HG02623 (cell line): ENCODE data around the gene POU6F1.
A peak's percentile ranks its signal among the peaks of the same experiment; 100 is the strongest.

Experiments
- ATAC-seq: cut with Tn5 transposase; IDR thresholded peaks from one replicate; pipeline ENCODE4 v1.9.1; 2021; ENCODE audit warnings: moderate library complexity; ENCODE audit not compliant: unreplicated experiment

POU6F1 gene

DNA sequence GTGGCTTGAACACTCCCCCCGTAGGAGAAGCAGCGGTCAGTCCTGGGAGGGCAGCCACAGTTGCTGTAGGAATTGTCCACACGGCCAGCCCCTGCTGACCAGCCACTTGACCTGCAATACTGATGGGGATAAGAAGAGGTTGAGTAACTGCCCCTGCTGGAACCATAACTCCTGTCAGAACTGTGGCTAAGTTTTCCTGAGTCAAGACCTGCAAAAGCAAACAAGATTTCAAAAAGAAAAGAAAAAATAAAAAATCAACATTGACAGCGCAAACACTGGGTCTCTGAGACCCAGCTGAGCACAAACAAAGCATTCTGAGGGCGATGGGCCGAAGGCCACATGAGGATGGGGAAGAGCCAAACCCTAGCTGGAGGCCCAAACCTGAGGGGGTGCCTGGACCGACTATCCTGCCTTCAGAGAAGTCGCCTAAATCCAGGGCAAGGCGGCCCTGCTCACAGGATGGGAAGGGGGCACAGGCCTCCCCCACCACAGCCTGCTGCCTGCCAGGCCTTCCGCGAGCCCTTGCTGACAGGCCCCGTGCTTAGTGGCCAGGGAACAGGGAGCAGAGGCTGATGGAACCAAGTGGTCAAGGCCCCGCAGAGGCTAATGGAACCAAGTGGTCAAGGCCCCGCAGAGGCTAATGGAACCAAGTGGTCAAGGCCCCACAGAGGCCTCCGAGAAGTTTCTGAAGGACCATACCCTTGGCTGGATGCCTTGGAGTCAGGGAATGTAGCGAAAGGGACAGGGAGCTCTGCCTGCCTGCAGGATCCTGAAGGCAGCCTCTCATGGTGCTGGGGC lies 19.1 kb downstream of the POU6F1 start:
- no peak for ATAC-seq

DNA sequence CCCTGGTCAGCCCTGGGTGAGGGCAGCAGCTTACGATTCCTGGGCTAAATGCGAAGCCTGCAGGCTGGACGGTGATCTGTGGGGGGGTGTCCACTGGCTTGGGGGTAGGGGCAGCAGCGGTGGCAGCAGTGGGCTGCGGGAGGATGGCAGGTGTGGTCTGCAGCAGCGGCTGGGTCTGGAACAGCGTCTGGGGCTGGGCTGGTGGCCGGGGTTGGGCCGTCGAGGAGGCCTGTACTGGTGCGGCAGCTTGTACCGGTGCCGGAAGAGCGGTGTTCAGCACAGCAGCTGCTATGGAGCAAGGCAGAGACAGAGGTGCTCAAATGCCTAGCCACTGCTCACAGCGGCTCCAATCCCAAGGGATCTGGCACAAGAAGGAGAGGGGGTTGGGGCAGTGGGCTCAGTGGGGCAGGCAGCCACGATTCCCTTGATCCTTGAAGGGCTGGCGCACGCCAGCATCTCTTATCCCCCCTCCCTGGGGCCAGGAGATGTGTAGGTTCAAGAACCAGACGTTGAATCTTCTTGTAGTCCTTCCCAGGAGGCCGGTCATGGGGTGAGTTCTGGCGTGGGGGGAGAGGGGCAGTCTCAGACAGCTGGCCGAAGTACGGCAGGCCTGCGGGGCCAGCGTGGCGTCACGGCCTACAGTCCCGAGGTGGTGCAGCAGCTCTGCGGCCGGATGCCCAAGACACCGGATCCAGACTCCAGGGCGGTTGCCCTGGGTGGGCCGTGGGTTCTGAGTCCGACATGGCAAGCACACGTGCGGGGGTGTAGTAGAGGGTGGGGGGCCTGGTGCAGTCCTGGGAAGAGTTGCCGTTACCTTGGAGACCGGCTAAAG lies 19.9 kb downstream of the POU6F1 start:
- ATAC-seq = no peak

DNA sequence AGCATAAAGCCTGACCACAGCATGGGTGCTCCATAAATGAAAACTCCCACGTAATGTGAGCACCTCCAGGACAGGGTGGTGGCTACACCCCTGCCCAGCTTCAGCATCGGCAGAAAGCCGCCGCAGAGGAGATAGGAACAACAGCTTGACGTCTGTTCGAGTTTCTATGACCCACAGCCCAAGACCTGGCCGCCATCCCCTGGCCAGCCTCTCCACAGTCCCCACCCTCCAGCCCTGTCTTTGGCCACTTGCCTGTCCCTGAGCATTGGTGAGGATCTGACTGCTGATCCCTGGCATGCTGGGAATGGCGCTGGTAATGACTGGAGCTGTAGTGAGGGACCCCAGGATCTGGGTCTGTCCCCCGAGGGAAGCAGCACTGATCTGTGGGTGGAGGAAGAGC lies 21.3 kb downstream of the POU6F1 start:
- no peak for ATAC-seq

DNA sequence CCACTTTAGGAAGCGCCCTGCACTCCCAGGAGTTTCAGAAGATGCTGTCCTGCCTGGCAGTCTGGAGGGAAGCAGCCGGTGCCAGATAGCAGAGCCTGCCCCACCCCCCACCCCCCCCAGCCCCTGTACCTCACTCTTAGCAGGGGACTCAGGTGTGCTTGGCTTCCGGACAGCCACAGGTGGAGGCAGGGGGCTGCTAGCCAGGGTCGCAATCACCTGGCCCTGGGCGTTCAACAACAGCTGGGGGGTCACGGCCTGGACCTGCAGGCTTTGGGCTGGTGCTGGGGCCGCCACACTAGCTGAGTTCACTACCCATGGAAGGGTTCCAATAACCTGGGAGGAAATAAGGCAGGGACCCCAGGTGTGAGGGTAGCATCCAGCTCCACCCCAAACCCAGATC lies 22.0 kb downstream of the POU6F1 start:
- ATAC-seq = no peak

DNA sequence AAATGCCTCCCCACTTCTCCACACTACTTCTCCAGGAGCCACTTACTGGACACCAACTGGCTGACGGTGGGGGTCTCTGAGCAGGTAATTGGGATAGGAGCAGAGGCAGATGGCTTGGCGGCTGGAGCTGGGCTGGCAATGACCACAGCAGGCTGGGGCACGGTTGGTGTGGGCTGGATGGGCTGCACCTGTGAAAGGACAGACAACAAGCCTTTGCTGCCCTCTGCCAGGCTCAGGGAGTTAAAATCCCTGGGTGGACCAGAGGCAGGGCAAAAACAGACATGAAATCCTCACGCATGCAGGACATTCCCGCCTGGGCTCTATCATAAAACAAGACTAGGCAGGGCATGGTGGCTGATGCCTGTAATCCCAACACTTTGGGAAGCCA lies 25.6 kb downstream of the POU6F1 start:
- no peak for ATAC-seq

DNA sequence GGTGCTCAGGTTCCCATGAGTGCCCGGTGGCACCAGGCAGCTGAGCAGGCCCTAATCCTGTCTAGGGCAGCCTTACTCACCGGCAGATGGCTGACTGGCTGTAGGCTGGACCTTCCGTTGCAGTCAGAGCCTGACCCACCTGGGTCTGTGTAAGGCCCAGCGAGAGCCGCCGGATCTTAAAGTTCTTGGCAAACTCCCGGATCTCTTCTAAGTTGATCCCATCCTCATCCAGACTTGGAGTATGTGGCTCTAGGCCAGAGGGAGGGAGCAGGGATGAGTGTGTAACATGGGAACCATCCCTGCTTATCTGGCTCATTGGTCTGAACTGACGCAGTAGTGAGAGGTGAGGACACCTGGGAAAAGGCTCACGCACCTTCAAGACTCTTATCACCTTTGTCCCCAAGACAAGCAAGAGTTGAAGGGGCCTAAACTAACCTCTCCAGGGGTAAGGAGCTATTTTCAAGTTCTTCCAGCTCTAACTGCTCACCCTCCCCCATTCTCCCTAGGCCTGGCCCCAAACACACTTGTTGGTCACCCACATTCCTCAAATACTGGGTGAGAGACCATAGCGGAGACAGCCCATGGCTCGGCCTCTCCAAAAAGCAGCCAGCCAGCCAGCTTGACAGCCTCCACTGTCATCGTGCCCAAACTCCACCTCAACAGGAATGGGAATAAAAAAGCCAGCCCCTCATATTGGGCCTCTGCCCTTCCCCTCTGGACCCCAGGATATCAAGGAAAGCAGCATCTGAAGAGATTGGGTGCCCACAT lies 26.2 kb downstream of the POU6F1 start:
- ATAC-seq = no peak

DNA sequence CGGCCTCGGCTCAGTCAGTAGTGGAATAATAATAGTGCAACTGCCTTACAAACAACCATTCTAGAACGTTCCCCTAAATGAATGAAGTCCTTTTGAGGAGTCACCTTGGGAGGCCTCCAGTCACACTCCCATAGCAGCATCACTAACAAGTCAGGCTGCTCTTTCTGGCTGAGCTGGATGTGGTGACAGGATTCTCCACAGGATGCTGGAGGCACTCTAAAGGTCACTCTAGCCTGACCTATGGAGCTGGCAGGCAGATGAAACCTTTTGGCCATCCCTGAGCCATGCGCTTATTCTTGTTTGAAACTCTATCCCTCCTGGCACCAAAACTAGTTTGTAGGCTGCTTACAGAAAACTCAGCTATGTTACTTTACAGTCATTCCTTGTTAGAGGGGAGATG lies 27.0 kb downstream of the POU6F1 start:
- no peak for ATAC-seq

DNA sequence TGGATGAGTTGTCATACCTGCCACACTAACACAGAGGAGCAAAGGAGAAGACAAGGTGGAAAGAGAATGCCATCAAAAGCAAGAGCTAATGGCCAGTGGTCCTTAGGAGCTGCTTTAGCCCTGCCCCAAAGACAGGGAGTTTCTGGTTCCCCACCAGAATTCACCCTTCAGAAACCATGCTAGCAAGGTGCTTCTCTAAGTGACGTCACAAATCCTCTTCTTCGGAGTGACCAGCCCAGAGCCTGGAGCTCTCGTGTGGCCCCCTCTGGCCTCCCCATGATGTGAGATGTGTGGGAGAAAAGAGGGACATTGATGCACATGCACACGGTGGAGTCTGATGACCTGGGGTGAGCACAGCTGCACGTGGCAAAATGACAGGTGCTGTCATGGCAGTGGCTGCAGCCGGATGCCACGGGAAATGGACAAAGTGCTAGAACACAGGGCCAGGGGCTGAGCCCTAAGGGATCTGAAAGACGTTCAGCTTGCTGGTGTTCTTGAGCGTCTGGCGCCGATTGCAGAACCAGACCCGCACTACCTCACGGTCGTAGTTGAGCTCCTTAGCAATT lies 28.0 kb downstream of the POU6F1 start:
- ATAC-seq = no peak

DNA sequence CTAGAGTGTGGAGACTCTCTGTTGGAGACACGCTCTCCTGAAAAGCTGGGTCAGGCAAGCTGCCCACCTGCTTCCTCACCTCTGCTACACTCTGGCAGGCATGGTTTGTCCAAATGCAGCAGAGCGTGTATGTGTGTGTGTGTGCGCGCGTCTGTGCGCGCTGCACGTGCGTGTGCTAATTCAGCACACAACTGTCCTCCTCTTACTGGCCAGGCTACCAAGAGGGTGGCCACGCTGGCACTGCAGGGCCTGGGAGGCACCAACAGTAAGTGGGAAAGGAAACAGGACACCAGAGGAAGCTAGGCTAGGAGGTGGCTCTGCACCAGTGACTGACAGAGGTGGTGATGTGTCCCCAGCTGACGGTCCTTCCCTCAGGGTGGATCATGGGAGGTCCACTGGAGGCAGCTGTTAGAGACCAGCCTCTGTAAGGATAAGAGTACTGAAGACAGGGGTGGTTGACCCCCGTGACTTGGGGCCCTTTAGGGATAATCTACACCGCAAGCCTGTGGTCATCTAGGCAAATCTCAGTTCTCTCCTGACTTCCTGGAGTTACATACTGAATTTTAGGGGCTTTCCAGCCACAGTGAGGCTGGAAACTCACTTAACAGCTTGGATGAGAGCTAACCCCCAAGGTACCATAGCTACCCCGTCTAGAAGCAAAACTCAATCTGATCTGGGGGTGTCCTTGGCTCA lies 29.4 kb downstream of the POU6F1 start:
- ATAC-seq = peak; percentile 62

DNA sequence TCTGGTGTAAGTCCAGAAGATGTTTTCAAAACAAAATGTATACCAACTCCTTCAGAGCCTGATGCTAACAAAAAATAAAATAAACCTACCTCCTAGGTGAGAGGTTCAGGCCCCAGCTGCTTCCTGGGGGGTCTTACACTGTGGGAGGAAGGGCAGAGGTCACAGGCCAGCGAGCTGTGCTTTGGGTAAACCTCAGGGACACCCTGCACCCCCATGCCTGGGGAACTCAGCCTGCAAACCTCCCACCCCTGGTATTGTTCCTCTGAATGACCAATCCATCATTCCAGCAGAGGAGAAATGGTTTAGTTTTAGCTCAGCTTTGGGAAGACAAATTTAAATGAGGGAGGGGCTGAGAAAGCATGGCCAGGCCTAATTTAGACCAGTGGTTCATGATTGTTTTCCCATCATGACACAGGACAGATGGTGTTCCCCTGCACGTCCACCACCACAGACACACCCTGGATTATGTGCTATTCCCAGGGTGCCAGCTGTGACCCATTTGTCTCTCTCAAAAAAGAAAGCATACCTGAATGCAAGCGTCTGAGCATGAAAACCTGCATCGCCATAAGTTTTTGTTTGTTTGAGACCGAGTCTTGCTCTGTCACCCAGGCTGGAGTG lies 30.4 kb downstream of the POU6F1 start:
- ATAC-seq = no peak

DNA sequence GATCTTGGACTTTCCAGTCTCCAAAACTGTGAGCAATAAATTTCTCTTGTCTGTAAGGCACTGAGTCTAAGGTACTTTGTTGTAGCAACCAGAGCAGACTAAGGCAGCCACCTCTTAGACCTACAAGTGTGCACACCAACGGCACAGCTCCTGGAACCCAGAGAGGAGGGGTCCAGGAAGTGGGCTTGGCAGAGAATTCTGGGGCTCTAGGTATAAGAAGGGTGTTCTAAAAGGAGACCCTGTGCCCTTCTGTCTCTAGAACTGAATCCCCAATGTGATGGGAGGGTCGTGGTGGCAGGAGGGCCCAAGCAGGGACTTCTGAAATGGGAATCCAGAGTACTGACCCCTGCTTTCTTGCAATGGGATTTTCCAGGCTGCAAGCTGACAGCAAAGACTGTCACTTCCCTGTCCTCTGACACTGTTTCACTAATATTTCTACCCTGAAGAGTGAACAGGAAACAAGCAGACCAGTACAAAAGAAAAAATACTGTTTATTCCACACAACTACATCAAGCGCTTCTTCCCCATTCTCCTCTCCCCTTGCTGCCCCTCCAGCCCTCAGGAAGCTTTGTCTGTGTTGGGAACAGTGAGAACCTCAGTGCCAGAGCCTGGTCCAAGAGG lies 31.3 kb downstream of the POU6F1 start:
- ATAC-seq = no peak

DNA sequence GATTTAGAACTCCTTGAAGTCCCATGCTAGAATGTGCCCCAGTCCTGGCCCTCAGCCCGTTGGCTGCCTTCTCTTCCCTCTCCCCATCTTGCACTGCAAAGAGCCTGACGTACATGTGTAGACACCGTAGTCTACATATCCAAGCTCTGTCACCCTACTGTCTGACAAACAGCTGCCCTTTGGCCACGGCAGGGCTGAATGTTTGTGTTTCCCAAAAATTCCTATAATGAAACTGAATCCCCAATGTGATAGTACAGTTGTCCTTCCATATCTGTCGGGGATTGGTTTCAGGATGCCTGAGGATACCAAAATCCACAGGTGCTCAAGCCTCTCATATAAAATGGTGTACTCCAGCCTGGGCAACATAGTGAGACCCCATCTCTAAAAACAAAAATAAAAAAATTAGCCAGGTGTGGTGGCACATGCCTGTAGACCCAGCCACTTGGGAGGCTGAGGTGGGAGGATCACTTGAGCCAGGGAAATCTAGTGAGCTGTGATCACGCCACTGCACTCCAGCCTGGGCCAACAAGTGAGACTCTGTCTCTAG lies 32.6 kb downstream of the POU6F1 start:
- ATAC-seq = no peak

DNA sequence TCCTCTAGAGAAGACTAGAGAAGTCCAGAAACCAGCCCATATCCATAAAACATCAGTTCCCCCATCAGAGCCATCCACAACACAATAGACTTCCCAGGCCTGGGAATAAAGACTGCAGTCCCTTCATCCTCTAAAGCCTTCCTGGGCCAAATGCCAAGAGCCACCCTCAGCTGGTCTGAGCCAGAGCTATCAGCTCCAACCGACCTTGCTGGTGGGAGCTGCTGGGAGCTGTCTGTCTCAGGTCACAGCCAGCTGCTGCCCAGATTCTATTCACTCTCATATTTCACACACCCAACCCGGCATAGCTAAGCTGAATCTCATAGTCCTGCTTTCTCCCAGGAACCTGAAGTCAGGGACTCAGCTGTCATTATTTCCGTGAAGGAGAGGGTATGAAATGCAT lies 34.0 kb downstream of the POU6F1 start:
- ATAC-seq = no peak

DNA sequence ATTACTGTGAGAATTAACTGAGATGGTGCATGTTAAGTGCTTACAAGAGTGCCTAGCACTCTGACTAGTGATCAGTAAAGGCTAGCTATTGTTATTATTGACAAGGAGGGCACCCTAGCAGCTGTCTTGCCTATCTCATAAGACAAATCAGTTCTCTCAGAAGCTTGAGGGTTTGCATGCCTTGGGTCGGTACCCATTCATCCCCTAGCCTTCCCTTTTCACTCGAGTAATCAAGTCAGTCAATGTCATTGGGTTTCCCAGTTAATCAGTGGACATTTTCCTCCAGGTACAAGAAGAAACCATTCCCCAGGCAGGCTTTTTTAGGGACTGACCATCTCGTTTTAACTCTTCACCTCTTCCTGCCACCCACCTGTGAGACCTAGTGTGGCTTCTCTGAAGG lies 34.5 kb downstream of the POU6F1 start:
- no peak for ATAC-seq

DNA sequence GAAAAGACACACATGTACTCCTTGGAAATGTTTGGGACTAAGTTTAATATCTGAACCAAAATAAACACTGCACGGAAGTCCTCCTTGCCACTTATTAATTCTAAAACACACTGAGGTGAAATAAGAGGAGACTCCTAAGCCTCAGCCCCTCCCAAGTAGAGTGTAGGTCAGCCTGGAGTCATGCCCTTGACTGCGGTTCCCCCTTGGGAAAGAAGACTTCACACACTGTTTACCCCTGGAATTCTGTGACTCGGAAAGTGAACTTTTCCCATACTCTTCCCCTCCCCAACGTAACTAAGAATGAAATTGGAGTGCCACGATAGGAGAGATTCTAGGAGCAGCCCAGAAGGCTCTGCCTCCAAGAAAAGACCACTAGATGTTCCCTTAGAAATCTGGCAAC lies 36.3 kb downstream of the POU6F1 start:
- no peak for ATAC-seq

DNA sequence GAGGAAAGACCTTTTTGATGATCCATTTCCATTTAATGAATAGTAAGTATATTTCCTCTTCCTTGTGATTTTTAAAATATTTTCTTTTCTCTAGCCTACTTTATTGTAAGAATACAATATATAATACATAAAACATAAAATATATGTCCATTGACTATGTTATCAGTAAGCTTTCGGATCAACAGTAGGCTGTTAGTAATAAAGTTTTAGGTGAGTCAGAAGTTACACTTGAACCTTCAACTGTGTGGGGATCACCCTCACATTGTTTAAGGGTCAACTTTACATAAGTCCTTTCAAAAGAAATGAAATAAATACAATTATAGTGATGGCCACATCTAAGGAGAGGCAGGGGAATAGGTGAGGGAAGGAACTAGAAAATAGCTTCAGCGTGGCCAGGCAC lies 40.0 kb downstream of the POU6F1 start:
- ATAC-seq = no peak

DNA sequence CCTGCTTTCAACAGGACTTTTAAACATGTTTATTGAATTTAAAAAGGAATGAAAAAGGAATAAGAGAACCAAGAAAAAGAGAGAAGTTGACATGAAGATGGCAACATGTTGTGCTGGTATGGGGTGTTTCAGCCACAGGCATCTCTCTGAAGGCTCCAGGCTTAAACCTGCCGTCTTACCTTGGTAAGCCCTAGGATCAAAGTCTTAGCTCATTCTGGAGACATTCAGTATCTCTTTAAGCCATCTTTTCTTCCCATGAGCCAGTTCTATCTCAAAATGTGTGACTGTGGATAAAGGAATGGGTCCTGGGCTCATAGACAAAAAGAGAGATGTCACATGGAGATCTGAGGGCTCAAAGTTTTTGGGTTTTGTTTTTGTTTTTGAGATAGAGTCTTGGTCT lies 43.4 kb downstream of the POU6F1 start:
- ATAC-seq = no peak

DNA sequence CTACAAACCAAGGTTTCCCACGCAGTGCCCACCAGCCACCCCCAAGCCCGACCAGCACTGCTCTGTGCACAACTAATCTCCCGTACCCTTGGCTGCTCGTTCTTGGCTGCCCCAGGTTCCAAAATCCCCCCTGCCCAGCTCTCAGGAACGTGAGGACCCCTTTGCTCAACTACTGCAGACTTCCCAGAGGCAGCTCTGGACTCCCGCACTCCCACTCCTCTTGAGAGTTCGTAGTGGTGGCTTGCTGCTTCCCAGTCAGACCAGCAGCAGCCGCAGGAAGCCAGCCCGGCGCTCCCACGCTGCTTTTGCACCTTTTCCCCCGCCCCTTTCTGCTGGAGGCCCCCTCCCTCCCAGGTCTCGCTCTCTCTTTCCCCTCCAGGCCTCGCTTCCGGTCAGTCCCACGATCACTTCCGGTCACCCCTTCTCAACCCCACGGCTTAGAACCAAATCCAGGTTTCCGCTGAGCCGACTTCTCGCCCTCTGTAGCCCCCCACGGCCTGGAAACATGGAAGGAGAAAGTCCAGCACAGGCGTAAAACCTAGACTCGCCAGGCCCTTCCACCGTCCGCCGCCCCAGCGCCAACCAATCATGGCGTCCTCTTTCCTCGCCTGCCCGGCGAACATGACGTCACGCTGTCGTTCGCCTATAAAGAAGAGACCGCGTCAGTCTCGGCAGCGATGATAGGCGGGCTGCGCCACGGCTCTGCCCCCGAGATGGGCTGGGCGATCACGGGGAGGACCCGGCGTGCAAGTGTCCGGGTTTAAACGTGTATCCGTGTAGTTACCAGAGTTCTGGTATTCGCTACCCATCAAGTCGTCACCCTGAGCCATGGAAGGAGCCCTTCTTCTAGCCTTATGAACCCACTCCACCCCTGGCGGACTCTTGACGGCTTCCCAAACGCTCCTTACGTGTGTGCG lies 45.1 kb downstream of the POU6F1 start, which contains the start of gene TFCP2:
Gene TFCP2, minus strand, starts transcription at position 621 of the 917 bp plus-strand sequence. CDS start 713 bp downstream, outside the sequence.
- ATAC-seq = peak; percentile 85
